Measurements from ENCODE around the gene FOXL2.
"Not testable (repeated sequence)": the region's sequence is repeated elsewhere in the genome, so short reads cannot be mapped to it uniquely, and the experiment has no call there.

The FOXL2 gene

DNA sequence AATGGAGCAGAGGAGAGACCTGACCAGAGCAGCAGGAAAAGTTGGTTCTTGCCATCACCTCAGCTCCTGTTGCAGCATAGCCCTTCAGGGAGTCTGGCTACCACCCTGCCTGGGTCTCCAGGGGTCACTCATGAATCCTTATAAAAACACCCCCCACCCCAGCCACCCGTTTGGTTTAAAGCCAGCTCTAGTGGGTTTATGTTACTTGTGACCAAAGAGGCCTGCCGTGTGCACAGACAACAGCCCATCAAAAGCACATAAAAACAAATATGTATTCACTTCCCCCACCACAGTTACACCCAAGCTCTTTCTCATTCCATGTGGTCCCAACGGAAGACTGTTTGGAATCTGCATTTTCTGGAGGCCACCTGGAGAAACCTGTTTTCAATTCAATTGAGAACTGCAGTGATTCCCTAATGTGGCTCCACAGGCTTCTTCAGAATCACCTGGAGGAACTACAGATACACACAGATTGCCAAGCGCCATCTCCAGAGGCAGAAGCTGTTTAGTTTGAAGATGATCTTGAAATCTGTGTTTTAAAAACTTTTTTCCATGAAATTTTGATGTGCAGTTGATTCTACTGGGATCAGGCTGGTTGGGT lies 13.8 kb downstream of the FOXL2 start:
- no peak for DNase-seq (ENCODE audit: low read depth)

DNA sequence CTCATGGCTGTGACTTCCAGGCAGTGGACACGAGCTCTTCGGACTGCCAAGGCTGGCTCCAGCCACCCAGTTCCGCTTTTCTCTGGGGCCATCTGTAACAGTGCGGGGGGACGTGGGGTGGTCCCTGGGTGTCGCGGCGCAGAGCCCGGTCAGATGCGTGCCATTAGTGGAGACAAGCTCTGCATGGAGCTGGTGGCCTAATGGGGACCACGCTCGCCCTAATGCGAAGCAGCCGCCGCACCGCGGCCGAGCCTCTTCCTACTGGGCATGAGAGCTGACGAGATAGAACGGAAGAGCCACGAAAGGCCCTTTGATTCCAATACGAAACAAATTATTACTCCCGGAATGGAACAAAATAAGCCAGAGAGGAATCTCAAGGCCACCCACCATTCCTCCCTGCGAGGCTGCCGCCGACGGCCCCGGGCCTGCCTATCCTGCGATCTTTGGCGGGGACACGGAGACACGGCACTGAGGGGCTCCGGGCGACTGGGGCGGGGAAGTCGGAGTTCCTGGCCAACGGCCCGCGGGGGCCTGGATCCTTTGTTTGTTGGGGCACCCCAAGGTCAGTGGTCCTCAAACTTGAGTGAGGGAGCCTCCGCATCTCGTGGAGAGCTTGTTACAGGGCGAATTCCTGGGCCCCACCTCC lies 18.1 kb downstream of the FOXL2 start:
- no peak for DNase-seq (ENCODE audit: low read depth)

DNA sequence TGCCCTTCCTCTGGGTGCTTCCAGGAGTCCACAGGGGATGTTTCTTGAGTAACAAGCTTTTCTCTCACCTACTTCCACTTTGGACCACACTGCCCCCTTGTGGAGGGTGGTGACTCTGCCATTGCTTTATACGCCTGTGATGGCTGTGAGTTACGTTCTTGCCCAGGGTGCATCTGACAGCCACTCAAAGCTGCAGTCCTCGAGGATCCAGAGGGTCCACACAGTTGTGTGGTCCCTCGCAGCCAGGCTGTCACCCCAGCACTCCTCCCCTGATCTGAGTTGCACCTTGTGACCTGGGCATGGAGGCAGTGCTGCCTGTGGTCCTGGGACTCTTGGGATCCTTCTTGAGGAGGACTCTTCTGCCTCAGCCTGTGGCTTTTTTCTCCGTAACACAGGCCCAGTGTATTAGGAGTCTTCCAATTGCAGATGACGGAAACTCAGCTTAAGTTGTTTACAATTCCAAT lies 23.4 kb downstream of the FOXL2 start:
- DNase-seq (ENCODE audit: low read depth): peak; percentile 71

DNA sequence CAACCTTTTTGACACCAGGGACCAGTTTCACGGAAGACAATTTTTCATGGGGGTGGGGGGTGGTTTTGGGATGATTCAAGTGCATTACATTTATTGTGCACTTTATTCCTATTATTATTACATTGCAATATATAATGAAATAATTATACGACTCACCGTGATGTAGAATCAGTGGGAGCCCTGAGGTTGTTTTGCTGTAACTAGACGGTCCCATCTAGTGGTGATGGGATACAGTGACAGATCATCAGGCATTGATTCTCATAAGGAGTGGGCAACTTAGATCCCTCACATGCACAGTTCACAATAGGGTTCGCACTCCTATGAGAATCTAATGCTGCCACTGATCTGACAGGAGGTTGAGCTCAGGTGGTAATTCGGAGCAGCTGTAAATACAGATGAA lies 24.5 kb downstream of the FOXL2 start:
- DNase-seq (ENCODE audit: low read depth): not testable (repeated sequence)

DNA sequence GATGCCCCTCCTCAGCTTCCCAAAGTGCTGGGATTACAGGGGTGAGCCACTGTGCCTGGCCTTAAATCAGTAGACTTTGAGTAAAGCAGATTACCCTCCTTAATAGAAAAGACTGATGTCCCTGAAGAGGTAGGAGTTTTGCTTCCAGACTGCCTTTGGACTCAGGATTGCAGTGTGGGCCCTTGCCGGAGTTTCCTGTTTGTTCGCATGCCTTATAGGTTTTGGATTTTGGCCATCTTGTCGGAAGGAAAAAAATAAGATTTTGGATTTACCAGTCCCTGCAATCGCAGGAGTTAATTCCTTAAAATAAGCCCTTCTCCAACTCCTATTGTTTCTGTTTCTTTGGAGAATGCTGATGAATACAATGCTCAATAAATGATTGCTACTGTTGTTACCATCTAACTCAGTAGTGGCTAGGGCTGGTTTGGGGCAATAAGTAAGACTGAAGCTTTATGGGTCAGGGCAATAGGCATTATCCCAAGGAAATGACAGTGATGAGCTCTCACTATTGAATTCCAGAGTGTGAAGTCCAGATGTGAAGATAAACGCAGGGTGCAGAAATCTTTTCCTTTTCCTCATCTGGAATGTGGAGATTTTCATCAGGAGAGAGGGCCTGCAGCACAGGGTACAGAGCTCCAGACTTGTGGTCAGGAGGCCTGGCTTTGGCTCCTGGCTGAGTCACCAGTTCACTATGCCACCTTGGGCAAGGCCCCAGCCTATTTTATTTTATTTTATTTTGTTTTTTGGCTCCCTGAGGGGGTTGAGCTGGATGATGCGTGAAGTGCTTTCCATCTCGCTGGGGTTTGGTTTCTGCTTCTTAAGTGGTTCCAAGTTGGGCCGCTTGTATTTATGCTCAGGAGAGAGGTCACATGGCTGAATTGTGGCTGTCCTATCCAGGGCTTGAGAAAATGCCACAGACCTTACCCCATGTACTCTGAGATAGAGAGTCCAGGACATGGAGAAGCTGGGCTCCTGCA lies 25.3 kb downstream of the FOXL2 start:
- peak; percentile 91 for DNase-seq (ENCODE audit: low read depth)

DNA sequence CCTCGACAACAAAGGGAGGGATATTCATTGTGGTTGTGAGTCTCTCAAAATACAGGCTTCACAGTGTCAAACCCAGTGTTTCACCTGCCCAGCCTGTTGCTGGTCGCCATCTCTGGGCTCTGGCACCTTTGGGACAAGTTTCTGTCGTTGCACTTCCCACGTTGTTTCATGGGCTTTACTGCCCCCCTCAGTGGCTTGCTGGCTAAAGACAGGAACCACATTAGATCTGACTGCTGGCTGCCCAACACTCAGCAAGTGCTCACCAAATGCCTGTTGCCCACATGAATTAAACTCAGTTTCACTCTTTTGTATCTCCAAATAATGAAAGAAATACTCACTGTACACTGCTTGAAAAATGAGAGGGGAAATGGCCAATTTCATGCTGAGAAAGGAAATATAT lies 27.6 kb downstream of the FOXL2 start:
- no peak for DNase-seq (ENCODE audit: low read depth)

DNA sequence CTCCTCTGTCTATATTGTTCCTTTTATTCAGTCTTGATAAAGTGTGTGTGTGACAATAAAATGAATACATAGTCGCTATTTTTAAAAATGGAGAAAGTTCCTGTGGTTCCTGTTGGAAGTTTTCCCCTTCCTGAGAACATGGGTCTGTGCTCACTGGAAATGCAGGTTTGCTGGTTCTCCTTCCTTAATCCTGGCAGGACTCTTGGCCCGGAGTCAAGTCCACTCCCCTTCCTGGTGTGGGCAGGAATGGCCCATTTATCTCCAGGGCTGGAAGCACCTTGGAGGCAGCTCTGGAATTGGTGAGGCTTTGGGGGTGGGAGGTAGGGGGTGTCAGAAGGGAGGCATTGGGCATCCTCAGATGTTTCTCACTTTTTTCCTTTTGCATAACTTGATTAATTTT lies 30.1 kb downstream of the FOXL2 start:
- DNase-seq (ENCODE audit: low read depth): no peak

DNA sequence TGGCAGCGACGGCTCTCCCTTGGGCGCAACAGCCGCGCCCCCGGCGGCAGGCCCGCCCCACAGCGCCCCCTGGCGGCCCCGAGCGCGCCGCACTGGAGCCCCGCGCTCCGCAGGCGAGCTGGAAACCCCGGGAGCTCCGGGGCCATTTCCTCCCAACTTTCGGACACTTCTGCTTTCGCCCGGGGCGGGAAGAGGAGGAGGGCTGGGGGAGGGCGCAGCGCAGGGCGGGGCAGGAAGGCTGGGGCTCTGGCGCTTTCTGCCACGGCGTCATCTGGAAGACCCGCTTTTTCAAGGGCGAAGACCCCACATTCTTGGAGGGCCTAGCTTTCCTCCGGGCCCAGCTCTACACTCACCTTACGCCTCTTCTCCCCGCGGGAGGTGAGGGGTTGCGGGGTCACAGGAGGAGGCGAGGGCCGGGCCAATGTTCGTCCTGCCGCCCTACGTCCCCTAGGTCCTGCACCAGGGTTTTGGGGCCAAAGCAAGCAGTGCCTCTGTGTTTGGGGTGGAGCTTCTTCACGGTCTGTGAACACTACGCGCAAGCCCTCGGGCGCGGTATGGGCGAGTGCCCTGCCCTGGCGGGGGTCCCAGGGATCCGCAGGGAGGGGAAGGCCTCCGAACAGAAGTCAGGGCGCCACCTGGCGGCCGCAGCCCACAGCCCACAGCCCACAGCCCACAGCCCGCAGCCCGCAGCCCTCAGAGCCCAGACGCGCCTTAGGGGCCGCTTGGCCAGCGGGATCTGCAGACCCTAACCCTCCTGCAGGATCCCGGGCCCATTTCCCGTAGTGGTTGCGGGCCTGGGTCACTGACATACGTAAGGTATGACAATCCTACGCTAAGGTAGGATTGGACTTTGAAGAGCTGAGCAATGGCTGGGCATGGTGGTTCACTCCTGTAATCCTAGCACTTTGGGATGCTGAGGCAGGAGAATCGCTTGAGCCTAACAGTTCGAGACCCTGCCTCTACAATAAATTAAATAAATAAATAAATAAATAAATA lies 31.1 kb downstream of the FOXL2 start:
- DNase-seq (ENCODE audit: low read depth): peak; percentile 97

DNA sequence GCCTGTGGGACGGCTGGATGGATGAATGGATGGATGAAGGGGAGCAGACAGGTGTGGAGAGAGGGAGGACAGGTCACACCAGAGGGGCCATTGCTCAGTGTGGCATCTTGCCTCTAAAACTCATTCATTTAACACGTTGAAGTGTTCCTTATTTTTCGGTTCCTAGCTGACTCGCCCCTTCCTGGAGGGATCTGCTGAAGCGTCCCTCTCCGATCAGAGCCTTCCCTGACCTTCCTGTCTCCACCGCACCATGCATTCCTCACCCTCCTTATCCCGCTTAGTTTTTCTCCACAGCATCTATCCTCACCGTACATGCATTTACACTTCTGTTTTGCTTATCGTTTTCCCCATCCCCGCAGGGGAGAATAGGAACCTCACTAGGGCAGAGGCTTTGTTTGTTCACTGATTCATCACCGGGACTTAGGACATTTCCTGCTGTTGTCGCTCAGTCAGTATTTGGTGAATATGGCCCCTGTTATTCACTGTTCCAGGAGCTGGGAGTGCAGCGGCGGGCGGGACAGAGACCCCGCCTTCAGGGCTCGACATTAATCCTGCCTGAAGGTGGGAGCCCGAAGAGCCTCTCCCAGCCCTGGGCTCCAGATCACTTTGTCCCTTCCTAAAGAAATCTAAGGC lies 32.0 kb downstream of the FOXL2 start:
- DNase-seq (ENCODE audit: low read depth): peak; percentile 53

DNA sequence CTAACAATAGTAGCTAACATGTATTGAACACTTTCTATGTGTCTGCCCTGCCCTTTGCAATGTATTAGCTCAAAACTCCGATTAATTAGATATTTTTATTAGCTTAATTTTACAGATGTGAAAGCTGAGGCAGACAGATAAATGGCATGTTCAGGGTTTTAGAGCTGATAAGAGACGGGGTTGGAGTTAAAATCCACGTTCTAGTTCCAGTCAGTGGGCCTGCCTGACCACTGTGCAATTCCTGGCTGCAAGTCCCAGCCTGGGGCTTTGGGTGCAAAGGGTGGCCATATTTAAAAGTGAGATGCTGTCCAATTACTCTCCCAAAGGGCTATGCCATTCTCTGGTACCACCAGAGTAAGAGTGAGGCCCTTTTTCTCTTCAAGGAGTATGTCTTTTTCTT lies 33.2 kb downstream of the FOXL2 start:
- no peak for DNase-seq (ENCODE audit: low read depth)

DNA sequence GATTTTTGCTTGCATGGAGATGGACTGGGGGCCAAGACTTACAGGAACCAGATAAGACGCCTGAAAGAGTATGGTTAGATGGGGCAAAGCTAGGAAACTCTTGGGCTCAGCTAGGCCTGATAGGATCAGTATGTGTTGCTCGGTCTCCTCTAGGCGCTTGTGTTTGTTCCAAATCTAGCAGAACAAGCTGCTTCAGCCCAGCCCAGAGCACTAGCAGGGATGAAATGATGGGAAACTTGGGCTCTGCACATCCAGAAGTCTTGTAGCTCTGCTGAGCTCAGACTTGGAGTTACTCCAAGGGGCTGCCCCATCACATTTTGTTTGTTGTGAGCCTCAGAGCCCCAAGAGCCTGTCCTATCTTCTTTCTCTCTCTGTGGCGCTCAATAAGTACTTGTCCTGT lies 34.7 kb downstream of the FOXL2 start:
- peak; percentile 13 for DNase-seq (ENCODE audit: low read depth)

DNA sequence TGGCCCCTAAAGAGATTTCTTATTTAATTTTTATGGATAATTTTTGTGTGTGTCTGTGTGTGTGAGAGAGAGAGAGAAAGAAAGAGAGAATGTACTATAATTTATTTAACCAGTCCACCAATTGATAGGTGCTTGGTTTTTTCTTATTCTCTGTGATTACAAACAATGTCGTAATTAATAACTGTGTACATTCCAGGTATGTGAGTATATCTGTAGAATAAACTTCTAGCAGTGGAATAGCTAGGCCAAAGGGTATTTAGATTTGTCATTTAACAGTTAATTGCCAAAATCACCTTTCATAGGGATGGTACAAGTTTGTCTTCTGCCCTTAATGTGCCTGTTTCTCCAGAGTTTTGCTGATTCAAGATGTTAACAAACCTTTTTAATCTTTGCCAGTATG lies 35.3 kb downstream of the FOXL2 start:
- no peak for DNase-seq (ENCODE audit: low read depth)

DNA sequence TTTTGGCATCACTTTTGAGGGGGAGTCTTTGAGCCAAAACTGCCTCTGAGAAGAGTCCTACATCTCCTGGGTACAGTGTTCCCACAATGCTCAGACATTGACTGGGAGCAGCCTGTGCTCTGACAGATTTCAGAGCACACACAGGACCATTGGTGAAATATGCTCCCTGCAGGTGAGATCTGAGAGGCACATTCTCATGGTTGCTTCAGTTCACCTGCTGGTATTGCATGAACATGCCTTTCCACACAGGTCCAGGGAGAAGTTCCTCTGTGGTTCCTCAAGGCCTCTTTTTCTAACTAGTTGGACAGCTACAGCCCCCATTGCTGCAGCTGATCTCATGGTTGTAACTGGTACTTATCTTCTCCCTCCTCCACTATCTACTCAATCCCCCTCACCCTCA lies 37.0 kb downstream of the FOXL2 start:
- no peak for DNase-seq (ENCODE audit: low read depth)

DNA sequence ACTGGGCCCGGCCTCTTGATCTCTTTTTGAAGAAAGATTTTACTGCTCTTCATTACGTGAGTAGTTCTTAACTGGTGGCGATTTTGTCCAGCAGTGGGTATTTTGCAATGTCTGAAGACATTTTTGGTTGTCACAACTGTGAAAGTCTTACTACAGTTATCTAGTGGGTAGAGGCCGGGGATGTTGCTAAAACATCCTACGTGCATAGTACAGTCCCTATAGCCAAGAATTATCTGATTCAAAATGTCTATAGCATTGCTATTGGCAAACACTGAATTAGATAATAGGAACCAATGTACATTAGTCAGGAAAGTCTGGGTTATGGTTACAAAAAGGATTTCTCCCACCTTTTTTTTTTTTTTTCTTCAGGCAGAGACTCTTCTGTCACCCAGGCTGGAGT lies 38.1 kb downstream of the FOXL2 start:
- DNase-seq (ENCODE audit: low read depth): no peak

DNA sequence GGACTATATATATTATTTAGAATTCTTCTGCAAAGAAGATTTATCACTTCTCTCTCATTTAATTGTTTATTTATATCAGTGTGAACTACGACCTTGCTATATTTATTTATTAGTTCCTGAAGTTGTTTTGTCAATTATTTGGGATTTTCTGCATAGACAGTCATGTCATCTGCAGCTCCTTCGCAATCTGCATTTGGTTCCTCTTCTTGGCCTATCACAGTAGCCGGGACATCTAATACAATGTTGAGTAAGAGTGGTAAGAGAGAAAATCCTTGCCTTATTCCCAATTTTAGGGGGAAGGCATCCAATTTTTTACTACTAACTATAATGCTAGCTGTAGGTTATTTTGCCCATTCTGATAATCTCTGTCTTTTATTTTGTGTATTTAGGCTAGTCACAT lies 39.4 kb downstream of the FOXL2 start:
- DNase-seq (ENCODE audit: low read depth): no peak

DNA sequence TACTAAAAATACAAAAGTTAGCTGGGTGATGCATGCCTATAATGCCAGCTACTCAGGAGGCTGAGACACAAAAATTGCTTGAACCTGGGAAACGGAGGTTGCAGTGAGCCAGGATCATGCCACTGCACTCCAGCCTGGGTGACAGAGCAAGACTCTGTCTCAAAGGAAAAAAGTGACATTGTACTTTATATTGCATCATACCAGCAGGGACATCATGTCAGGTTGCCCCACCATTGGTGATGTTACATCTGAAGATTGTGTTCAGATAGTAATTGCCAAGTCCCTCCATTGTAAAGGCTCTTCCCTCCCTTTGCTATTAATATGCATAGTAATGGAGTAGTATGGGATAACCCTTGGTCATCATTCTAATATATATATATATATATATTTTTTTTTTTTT lies 44.8 kb downstream of the FOXL2 start:
- DNase-seq (ENCODE audit: low read depth): no peak

DNA sequence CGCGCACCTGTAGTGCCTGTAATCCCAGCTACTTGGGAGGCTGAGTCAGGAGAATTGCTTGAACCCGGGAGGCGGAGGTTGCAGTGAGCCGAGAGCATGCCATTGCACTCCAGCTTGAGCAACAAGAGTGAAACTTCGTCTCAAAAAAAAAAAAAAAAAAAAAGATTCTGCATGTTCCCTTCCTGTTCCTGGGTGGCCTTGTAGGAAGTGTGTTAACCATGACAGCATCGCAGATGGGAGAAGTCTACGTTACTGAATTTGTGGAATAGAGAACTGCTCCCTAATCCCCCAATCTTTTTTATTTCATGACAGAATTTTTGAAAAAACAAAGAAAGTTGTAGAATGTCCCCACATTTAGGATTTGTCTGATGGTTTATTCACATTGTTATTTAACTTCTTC lies 45.4 kb downstream of the FOXL2 start:
- DNase-seq (ENCODE audit: low read depth): no peak

DNA sequence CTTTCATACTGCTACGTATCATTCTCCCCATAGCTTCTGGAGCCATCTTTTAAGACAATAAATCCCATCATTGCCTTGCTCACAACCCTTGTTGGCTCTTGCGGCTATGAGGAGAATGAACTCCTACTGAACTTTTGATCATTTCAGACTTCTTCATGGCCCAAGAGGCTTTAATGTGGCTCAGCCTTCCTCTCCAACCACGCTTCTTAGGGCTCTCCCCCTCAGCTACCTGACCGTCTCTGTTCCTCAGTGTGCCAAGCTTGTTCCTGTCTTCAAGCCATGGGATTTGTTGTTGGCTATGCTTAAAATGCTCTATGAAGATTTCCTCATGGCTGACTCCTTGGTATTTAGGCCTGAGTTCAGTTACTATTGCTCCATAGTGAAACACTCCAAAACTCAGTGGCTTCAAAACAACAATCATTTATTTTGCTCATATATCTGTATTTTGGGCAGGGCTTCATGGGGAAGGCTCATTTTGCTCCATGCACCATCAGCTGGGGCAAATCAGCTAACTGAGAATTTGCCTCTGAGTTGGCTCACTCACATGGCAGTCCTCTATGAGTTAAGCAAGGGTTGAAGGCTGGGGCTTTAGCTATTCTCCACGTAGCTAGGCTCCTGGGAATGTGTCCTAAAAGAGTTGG lies 47.5 kb downstream of the FOXL2 start:
- peak; percentile 66 for DNase-seq (ENCODE audit: low read depth)

DNA sequence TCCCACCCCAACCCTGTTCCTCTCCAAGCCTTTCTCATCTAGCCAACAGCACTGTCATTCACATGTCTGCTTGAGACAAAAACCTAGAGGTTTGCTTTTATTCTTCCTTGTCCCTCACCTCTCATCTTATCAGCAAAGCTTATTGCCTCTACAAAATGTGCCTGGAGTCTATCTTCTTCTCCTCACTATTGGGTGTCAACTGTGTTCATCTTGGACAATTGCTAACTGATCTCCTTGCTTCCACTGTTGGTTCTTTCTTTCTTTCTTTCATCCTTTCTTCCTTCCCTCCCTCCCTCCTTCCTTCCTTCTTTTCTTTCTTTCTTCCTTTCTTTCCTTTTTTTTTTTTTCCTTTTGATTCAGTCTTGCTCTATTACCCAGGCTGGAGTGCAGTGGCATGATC lies 48.2 kb downstream of the FOXL2 start:
- DNase-seq (ENCODE audit: low read depth): no peak

DNA sequence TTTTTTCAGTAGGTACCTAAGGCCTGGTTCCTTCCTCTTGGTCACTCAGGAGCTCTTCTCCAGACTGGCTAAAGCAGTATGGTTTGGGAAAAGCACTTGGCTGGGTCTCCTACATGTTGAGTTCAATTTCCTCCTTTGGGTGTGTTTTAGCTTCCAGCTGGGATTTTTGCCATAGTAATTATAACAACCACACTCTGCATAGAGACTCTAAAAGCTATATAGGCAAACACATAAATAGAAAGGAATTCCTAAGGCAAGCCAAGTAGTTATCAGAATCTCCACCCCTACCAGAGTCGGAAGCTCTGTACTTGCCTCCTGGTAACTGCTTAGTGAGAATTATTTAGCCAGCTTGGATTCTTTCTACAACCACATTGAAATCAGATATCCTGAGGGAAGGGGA lies 48.6 kb downstream of the FOXL2 start:
- peak; percentile 75 for DNase-seq (ENCODE audit: low read depth)
